HepG2 (cell line): Measurements from ENCODE around the gene TJP2.

Source experiments
- SIN3A ChIP-seq: IDR thresholded peaks from 2 replicates; pipeline ENCODE4 v1.6.1; 2011; ENCODE audit warnings: low read depth, mild to moderate bottlenecking, control low read depth, low read length, borderline replicate concordance
- ZNF549 ChIP-seq: sonication (generic); formaldehyde crosslinking; IDR thresholded peaks from 2 replicates; pipeline ENCODE4 v1.5.0; 2020; ENCODE audit warnings: missing genetic modification reagents
- TF ChIP-seq, protein P1 (sequence below): sonication (generic); formaldehyde crosslinking; IDR thresholded peaks from 2 replicates; pipeline ENCODE4 v1.4.0; 2020; ENCODE audit warnings: missing genetic modification reagents

DNA sequence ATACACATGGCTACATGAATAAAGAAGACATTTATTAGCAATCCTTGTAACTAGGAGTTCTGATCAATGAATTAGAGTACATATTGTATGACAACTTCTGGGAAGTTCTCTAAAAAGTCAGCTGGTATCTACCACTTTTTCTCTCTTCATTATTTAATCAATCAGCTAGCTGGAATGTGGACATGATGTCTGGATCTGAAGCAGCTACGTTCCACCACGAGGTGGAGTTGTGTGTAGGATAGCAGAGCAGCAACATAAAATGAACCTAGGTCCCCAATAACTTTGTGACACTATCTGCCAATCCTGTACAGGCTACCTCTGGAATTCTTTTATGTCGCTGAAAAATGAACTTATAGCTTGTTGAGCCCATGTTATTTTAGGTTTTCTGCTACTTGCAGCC lies 118.0 kb downstream of the TJP2 start:
- TF ChIP-seq, protein P1, sequence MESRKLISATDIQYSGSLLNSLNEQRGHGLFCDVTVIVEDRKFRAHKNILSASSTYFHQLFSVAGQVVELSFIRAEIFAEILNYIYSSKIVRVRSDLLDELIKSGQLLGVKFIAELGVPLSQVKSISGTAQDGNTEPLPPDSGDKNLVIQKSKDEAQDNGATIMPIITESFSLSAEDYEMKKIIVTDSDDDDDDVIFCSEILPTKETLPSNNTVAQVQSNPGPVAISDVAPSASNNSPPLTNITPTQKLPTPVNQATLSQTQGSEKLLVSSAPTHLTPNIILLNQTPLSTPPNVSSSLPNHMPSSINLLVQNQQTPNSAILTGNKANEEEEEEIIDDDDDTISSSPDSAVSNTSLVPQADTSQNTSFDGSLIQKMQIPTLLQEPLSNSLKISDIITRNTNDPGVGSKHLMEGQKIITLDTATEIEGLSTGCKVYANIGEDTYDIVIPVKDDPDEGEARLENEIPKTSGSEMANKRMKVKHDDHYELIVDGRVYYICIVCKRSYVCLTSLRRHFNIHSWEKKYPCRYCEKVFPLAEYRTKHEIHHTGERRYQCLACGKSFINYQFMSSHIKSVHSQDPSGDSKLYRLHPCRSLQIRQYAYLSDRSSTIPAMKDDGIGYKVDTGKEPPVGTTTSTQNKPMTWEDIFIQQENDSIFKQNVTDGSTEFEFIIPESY, result no peak
- TF ChIP-seq SIN3A (no peak), ZNF549 (CRISPR knock-in tag) (no peak)
